GM18907 (cell line): ENCODE results near the gene ARFGEF3.

Experiments used
- ATAC-seq: cut with Tn5 transposase; IDR thresholded peaks from one replicate; pipeline ENCODE4 v1.9.1; 2021; ENCODE audit warnings: mild to moderate bottlenecking, moderate library complexity; ENCODE audit not compliant: unreplicated experiment

Gene ARFGEF3

DNA sequence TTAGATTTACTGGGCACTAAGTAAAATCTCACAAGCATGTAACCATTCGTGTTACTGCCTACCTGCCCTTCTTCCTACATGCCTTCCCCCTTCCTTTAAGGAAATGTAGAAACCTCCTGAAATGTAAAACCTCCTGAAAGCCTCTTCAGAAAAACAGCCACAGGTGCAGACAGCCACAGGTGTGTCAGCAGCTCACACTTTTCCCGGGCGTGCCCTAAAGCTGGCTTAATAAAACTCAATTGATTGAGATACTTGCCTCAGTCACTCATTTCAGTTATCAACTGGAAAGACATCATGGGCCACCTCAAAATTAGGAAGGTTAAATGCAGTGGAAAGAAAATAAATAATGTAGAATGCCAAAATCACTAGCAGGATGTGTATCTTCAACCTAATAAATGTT is 79.6 kb downstream of the ARFGEF3 start:
- no peak for ATAC-seq

DNA sequence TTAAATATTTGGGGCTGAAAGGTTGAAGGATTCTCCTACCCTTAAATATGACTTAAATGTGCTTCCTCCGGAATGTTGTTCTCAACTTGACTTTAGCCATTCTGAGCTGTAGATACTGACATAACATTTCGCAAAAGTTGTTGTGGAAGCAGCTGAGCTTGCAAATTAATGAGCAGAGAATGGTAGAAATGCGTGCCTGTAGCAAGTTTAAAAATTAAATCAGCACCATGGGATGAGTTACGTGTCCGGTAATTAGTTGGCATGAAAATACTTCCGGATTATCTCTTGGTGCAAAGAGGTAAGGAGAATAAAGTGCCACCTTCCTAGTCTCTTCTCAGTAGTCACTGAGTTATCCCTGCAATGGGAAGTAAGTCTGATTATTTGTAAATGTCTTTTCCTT is 80.2 kb downstream of the ARFGEF3 start:
- ATAC-seq = no peak

DNA sequence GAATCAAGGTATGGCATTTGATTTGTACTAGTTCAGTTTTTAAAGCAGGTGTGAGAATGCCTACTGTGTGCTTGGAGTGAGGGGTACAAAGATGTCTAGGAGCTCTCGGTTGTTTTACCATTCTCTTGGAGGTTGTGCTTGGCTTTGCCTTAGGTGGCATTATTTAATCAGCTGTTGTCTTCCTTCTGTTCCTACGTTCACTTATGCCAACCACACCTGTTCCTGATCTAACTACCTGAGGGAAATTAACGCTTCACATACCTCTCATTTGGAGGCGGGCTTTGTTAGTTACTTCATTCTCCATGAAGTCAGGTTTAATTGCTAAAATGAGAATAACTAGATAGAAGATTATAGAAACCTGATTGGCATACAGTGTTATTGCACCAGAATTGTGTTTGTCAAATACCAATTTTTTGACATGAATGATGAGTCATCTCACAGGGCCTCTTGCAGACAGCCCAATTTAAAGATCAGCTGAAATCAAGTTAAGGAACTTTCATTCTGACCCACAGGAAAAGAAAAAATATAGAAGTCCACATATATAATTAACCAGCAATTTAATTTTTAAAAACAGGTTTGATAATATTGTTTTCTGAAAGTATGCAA is 81.4 kb downstream of the ARFGEF3 start:
- ATAC-seq = no peak

DNA sequence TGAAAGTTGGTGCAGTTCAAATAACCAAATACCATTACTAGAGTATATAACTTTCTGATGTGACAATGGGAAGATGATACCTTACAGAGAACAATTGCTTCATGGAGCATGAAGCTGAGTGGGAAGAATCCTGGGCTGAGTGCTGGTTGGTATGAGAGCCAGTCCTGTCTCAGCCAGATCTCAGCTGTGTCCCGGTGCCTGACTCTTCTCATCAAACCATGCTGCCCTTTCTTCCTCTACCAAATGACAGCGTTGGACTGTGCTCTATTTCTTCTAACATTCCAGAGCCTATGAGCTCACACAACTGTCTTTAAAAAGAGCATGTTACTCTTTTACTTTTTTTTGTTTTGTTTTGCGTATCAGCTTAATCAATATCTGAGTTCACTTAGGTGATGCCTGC is 84.0 kb downstream of the ARFGEF3 start:
- no peak for ATAC-seq

- ATAC-seq = no peak
Measured at GRCh38 chr6:138246650-138247440, 85.1 kb downstream of the ARFGEF3 start.

- ATAC-seq = no peak
Measured at GRCh38 chr6:138248011-138248410, 86.3 kb downstream of the ARFGEF3 start.

- no peak for ATAC-seq
Measured at GRCh38 chr6:138248878-138249277, 87.1 kb downstream of the ARFGEF3 start.

DNA sequence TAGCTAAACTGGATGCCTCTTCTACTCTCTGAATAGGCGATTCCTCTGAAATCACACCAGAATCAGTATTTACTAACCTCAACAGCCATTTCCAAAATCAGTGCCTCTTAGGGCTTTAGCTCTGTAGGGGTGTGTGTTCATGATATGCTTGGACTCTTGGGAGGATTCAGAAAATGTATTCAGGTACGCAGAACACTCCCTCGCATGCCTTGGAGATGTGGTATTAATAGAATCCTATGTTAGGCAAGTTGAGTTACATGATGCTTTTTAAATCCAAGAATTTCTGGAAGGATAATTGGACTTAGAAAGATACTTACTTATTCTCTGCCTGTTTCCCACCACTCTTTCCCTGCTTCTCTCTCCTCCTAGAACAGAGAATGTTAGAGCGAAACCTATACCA is 88.3 kb downstream of the ARFGEF3 start:
- no peak for ATAC-seq

DNA sequence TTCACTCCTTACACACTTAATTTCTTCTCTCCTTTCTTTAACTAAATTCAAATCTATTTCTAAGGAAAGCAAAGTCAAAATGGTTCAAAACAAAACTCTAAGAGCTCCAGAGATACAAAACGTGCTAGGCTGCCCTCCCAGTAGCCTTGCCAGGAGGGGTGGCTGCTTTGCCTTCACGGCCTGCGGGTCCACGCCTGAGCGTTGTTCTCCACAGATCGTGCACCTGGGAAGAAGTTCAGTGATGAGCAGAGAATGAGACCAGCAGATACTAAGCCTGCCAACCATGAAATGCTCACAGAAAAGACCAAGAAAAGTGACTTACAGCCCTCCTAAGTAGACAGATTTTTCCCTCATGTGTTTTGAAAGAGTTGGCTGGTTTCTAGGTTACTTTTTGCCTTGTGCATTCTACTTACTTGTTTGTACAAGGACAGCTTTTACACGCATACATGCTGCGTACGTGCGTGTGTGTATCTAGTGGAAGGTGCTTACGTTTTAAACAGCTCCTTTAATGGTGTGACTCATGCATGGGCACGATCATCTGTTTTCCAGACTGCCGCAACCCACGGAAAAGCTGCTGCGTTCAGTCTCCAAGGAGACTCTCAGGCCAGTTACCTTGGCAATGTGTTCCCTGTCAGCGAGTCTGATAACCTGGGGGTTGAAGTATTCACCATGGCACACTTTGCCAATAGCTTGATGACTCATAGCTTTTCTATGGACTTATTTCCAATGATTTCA is 88.9 kb downstream of the ARFGEF3 start:
- ATAC-seq = no peak

DNA sequence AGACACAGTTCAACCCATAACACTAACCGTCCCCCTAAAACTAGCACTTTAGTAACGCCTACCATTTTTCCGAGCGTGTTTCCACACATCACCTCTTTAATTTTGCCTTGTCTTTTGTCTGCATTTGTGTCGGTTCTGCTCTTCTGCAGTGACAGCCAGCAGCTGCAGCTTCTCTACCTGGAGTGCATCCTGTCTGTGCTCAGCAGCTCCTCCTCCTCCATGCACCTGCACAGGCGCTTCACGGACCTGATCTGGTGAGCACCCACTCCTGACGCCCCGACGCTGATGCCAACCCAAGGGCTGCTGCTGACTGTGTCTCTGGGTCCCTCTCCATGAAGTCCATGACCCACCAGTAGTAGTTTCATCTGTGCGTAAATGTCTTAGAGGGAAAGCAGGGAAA is 92.0 kb downstream of the ARFGEF3 start:
- ATAC-seq = no peak

DNA sequence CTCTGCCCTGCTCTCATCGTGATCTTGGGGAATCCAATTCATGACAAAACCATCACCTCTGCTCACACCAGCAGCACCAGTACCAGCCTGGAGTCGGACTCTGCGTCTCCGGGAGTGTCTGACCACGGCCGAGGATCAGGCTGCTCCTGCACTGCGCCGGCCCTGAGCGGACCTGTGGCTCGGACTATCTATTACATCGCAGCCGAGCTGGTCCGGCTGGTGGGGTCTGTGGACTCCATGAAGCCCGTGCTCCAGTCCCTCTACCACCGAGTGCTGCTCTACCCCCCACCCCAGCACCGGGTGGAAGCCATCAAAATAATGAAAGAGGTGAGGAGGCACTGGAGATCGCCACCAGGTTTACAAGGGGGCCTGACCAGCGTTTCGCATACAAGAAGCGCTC is 93.7 kb downstream of the ARFGEF3 start:
- ATAC-seq = no peak

GRCh38 chr6:138257638-138258040 is 95.9 kb downstream of the ARFGEF3 start:
- ATAC-seq = no peak

- no peak for ATAC-seq
Measured at GRCh38 chr6:138258197-138258596, 96.5 kb downstream of the ARFGEF3 start.

GRCh38 chr6:138258991-138259390 is 97.3 kb downstream of the ARFGEF3 start:
- ATAC-seq = no peak

DNA sequence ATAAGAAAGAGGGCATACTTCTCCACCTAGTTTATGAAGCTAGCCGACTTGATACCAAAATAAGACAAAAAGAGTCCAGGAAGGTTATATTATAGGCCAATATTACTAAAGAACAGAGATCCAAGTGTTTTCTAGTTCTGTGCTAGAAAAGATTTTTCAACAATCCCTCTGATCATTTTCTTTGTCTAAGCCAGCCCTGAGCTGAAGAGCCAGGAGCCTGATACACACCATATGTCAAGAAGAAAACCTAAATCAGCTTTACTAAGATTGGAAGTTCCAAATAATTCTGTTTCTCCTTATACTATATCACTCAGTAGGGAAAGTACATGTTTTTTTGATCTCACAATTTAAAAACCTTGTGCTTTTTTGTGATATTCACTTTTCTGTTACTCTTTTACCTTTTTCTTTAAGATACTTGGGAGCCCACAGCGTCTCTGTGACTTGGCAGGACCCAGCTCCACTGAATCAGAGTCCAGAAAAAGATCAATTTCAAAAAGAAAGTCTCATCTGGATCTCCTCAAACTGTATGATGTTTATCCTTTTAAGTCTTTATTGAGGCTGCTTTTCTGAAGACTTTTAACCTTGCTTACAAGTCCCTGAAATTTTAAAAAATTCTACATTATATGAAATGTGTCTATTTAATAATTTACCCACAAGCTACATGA is 99.5 kb downstream of the ARFGEF3 start:
- ATAC-seq = no peak

DNA sequence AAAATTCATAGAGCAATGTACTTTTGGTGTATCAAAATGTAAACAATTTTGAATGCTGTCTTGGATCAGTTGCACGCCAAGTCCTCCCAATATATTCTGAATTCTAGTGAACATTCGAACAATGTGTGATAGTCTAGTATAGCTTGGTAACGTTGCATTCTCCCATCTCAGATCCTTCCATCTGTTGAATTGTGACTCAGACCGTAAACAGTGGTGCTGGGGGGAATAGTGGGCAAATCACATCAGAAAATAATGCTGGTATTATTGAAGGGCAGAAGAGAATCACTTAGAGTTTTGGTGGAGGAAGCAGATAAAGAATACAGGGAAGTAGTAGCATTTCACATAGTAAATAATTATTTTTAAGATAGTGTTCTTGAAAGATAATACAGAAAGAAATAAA is 102.2 kb downstream of the ARFGEF3 start:
- no peak for ATAC-seq

DNA sequence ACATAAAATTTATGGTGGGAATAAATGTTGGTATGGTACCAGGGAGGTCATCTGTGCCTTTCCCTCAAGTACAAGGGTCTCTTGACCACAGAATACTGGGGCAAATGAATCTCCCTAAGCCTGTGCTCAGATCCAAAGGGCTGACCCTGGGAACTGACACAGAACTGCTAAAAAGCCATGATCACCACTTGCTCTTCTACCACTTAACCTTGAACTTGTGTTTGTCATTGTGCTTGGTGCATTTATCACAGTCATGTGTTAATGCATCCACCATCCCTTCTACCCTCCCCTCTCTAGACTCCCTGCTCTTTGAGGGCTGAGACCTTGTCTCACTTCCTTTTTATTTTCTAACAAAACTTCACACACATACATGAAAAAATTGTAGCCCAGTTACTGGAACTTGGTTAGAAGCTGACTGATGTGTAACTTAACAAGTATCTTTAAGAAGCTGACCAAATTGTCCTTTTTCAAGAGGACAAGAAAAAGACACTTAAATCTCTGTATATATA is 102.7 kb downstream of the ARFGEF3 start:
- ATAC-seq = no peak

GRCh38 chr6:138266095-138266494 is 104.4 kb downstream of the ARFGEF3 start:
- ATAC-seq = no peak

DNA sequence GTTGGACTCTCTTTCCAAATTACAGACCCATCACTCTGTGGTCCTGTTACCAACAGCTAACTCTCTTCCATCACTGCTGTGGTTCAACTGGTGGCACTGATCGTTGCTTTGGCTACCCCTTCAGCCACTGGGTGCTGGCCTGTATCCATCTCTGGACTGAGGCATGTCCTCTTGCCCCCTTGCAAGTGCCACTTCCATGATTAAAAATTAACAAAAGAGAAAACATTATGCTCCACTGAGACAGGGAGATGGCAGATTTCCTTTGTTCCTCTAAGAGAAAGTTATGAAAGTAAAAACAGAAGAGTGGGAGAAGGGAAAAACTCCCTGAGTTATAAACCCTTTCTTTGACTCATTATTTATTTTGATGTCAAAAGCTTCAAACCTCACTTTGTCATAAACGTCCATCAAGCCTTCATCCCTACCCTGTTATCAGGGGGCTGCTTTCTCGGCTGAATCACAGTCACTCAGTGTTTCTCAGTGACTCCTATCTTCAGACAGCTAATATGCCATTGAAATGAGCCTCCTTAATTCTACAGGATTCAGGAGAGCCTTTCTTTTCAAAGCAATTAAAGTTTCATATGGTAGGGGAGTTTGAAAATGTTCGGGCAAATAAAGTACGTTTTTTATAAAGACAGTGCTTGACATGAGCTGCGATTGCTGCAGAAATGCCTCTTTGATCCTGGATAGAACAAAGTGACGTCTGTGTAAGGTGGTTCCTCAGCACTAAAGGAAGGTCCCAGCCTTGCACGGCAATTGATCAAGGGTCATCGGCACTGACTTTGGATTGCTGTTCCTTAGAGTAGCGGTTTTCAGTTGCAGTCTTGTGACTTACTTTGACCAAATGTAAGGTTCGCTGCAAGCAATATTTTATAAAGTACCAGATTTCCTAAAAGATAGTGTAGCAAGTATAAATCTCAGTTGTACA is 106.5 kb downstream of the ARFGEF3 start:
- ATAC-seq = no peak

DNA sequence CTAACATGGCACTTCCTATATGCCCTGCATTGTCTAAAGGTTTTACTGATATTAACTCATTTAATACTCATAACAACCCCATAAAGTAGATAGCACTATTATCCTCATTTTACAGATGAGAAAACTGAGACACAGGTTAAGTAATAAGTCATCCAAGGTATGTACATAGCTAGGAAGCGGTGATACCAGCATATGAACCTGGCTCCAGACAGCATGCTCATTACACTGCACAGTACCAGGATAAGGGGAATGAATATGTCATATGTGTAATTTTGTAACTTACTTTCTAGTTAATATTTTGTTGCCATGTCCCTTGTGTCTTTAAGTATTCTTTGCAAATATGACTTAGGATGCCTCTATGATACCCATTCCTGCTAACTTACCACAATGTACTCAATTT is 109.7 kb downstream of the ARFGEF3 start:
- no peak for ATAC-seq
